ENCODE results near the gene RNF26. TPM values are rescaled to one million over a fixed set of nuclear protein-coding genes. Genes with fewer than 3 reads are reported as not detected.
A peak's percentile ranks its signal among the peaks of the same experiment; 100 is the strongest.

The RNF26 gene
- total and polyA plus RNA-seq, 5 donors from 2014 or later, result 21.0 to 38.3 (median 37.2) TPM

- H3K27me3 Mint-ChIP-seq, result peaks cover 76% of the 10 kb centered on the region
Observed at GRCh38 chr11:119361941-119362725, 27.8 kb downstream of the RNF26 start.

GRCh38 chr11:119362741-119363080 is 28.4 kb downstream of the RNF26 start:
- DNase-seq, result no peak
- Mint-ChIP-seq H3K27me3 (peaks cover 74% of the 10 kb centered on the region), H3K4me3 (peak overlapping the region in 1 of 4 donors; percentile 69), H3K36me3 (no peaks in the 10 kb centered on the region), H3K27ac (no peak overlapping the region), H3K4me1 (peaks cover 0 to 15% (median 4%) of the 10 kb centered on the region in 4 donors), H3K9me3 (no peaks in the 10 kb centered on the region)
- H3K9me3 ChIP-seq (ENCODE audit: control insufficient read depth in 2 of 2, low read length in 2 of 2), result no peaks in the 10 kb centered on the region
- no peak overlapping the region for H3K4me3 ChIP-seq (ENCODE audit: low read depth, low read length)
- H3K27me3 ChIP-seq (ENCODE audit: control insufficient read depth, insufficient read depth, low read length), result peaks cover 26% of the 10 kb centered on the region
- no peak overlapping the region for H3K27ac ChIP-seq (ENCODE audit: insufficient read depth, low read length, poor library complexity, severe bottlenecking)
- no peak for ATAC-seq (ENCODE audit: low read depth in 2 of 2)
- H3K36me3 ChIP-seq (ENCODE audit: control insufficient read depth, insufficient read depth, low read length), result no peaks in the 10 kb centered on the region
- peaks cover 6% of the 10 kb centered on the region for H3K4me1 ChIP-seq (ENCODE audit: control insufficient read depth, insufficient read depth, low read length, poor library complexity, severe bottlenecking)

More at GRCh38 chr11:119361941-119362725, 27.8 kb downstream of the RNF26 start:
- no peak overlapping the region for H3K27ac ChIP-seq (ENCODE audit: insufficient read depth, low read length, poor library complexity, severe bottlenecking)
- H3K9me3 ChIP-seq (ENCODE audit: control insufficient read depth in 2 of 2, low read length in 2 of 2), result no peaks in the 10 kb centered on the region
- ATAC-seq (ENCODE audit: low read depth in 2 of 2), result no peak
- peaks cover 30% of the 10 kb centered on the region for H3K27me3 ChIP-seq (ENCODE audit: control insufficient read depth, insufficient read depth, low read length)
- H3K4me1 ChIP-seq (ENCODE audit: control insufficient read depth, insufficient read depth, low read length, poor library complexity, severe bottlenecking), result peaks cover 6% of the 10 kb centered on the region
- H3K36me3 Mint-ChIP-seq, result no peaks in the 10 kb centered on the region
- peaks cover 0 to 20% (median 5%) of the 10 kb centered on the region in 4 donors for H3K4me1 Mint-ChIP-seq
- no peak overlapping the region for H3K4me3 Mint-ChIP-seq
- no peaks in the 10 kb centered on the region for H3K36me3 ChIP-seq (ENCODE audit: control insufficient read depth, insufficient read depth, low read length)
- no peak overlapping the region for H3K27ac Mint-ChIP-seq
- no peak overlapping the region for H3K4me3 ChIP-seq (ENCODE audit: low read depth, low read length)
- no peak for DNase-seq
- H3K9me3 Mint-ChIP-seq, result no peaks in the 10 kb centered on the region

- DNase-seq, result no peak
- Mint-ChIP-seq H3K36me3 (no peaks in the 10 kb centered on the region), H3K4me1 (peaks cover 0 to 15% (median 4%) of the 10 kb centered on the region in 4 donors), H3K27ac (no peak overlapping the region), H3K27me3 (peaks cover 74% of the 10 kb centered on the region), H3K4me3 (peak overlapping the region in 2 of 4 donors; percentile 57 to 69), H3K9me3 (peaks cover 0 to under 1% (median 0%) of the 10 kb centered on the region in 7 donors)
- no peak overlapping the region for H3K27ac ChIP-seq (ENCODE audit: insufficient read depth, low read length, poor library complexity, severe bottlenecking)
- H3K36me3 ChIP-seq (ENCODE audit: control insufficient read depth, insufficient read depth, low read length), result no peaks in the 10 kb centered on the region
- H3K9me3 ChIP-seq (ENCODE audit: control insufficient read depth in 2 of 2, low read length in 2 of 2), result no peaks in the 10 kb centered on the region
- peaks cover 6% of the 10 kb centered on the region for H3K4me1 ChIP-seq (ENCODE audit: control insufficient read depth, insufficient read depth, low read length, poor library complexity, severe bottlenecking)
- no peak for ATAC-seq (ENCODE audit: low read depth in 2 of 2)
- peaks cover 22% of the 10 kb centered on the region for H3K27me3 ChIP-seq (ENCODE audit: control insufficient read depth, insufficient read depth, low read length)
- no peak overlapping the region for H3K4me3 ChIP-seq (ENCODE audit: low read depth, low read length)
Observed at GRCh38 chr11:119363081-119363850, 28.9 kb downstream of the RNF26 start.

- peaks cover 0 to 1% (median 0%) of the 10 kb centered on the region in 7 donors for H3K9me3 Mint-ChIP-seq
- no peaks in the 10 kb centered on the region for H3K9me3 ChIP-seq (ENCODE audit: control insufficient read depth in 2 of 2, low read length in 2 of 2)
- H3K4me1 ChIP-seq (ENCODE audit: control insufficient read depth, insufficient read depth, low read length, poor library complexity, severe bottlenecking), result peaks cover 6% of the 10 kb centered on the region
- no peak overlapping the region for H3K4me3 ChIP-seq (ENCODE audit: low read depth, low read length)
- H3K27me3 ChIP-seq (ENCODE audit: control insufficient read depth, insufficient read depth, low read length), result peaks cover 23% of the 10 kb centered on the region
- no peak overlapping the region for H3K27ac ChIP-seq (ENCODE audit: insufficient read depth, low read length, poor library complexity, severe bottlenecking)
- H3K4me1 Mint-ChIP-seq, result peaks cover 0 to 15% (median 4%) of the 10 kb centered on the region in 4 donors
- peak overlapping the region; percentile 22 to 85 (median 84) for H3K4me3 Mint-ChIP-seq
- no peak overlapping the region for H3K27ac Mint-ChIP-seq
- no peaks in the 10 kb centered on the region for H3K36me3 Mint-ChIP-seq
- H3K27me3 Mint-ChIP-seq, result peaks cover 66% of the 10 kb centered on the region
- no peaks in the 10 kb centered on the region for H3K36me3 ChIP-seq (ENCODE audit: control insufficient read depth, insufficient read depth, low read length)
- ATAC-seq (ENCODE audit: low read depth in 2 of 2) (peak; percentile 63 to 69), DNase-seq (peak; percentile 36 to 43 (median 36))
Observed at GRCh38 chr11:119363851-119364590, 29.7 kb downstream of the RNF26 start.

GRCh38 chr11:119365071-119365591 is 30.8 kb downstream of the RNF26 start:
- Mint-ChIP-seq H3K4me3 (peak overlapping the region in 2 of 4 donors; percentile 22 to 85), H3K36me3 (no peaks in the 10 kb centered on the region), H3K27me3 (peaks cover 55% of the 10 kb centered on the region)

GRCh38 chr11:119366690-119367620 is 32.6 kb downstream of the RNF26 start:
- Mint-ChIP-seq H3K9me3 (peaks cover 0 to 1% (median 0%) of the 10 kb centered on the region in 7 donors), H3K4me3 (peak overlapping the region in 1 of 4 donors; percentile 8), H3K27me3 (peaks cover 47% of the 10 kb centered on the region), H3K27ac (peak overlapping the region in 1 of 3 donors; percentile 5), H3K4me1 (peaks cover 0 to 15% (median 4%) of the 10 kb centered on the region in 4 donors), H3K36me3 (no peaks in the 10 kb centered on the region)
- DNase-seq, result no peak
- peaks cover 23% of the 10 kb centered on the region for H3K27me3 ChIP-seq (ENCODE audit: control insufficient read depth, insufficient read depth, low read length)
- H3K27ac ChIP-seq (ENCODE audit: insufficient read depth, low read length, poor library complexity, severe bottlenecking), result no peak overlapping the region
- ATAC-seq (ENCODE audit: low read depth in 2 of 2), result no peak
- H3K4me3 ChIP-seq (ENCODE audit: low read depth, low read length), result no peak overlapping the region
- H3K4me1 ChIP-seq (ENCODE audit: control insufficient read depth, insufficient read depth, low read length, poor library complexity, severe bottlenecking), result peaks cover 6% of the 10 kb centered on the region
- H3K36me3 ChIP-seq (ENCODE audit: control insufficient read depth, insufficient read depth, low read length), result no peaks in the 10 kb centered on the region
- no peaks in the 10 kb centered on the region for H3K9me3 ChIP-seq (ENCODE audit: control insufficient read depth in 2 of 2, low read length in 2 of 2)

More at GRCh38 chr11:119365071-119365591, 30.8 kb downstream of the RNF26 start:
- Histone ChIP-seq H3K4me3 (ENCODE audit: low read depth, low read length) (no peak overlapping the region), H3K4me1 (ENCODE audit: control insufficient read depth, insufficient read depth, low read length, poor library complexity, severe bottlenecking) (peaks cover 6% of the 10 kb centered on the region), H3K36me3 (ENCODE audit: control insufficient read depth, insufficient read depth, low read length) (no peaks in the 10 kb centered on the region), H3K27ac (ENCODE audit: insufficient read depth, low read length, poor library complexity, severe bottlenecking) (no peak overlapping the region), H3K9me3 (ENCODE audit: control insufficient read depth in 2 of 2, low read length in 2 of 2) (no peaks in the 10 kb centered on the region), H3K27me3 (ENCODE audit: control insufficient read depth, insufficient read depth, low read length) (peaks cover 23% of the 10 kb centered on the region)
- peaks cover 0 to 15% (median 4%) of the 10 kb centered on the region in 4 donors for H3K4me1 Mint-ChIP-seq
- H3K9me3 Mint-ChIP-seq, result peaks cover 0 to 1% (median 0%) of the 10 kb centered on the region in 7 donors
- ATAC-seq (ENCODE audit: low read depth in 2 of 2) (no peak), DNase-seq (no peak)
- no peak overlapping the region for H3K27ac Mint-ChIP-seq

All from CD4-positive, CD25-positive, alpha-beta regulatory T cell (primary cell).